ENCODE data around the gene MYO1F. TPM values are rescaled to one million over a fixed set of nuclear protein-coding genes. Genes with fewer than 3 reads are reported as not detected.
"Not testable (repeated sequence)": the region's sequence is repeated elsewhere in the genome, so short reads cannot be mapped to it uniquely, and the experiment has no call there.

MYO1F gene
- total RNA-seq, 1 experiment from 2014 or later: not detected

DNA sequence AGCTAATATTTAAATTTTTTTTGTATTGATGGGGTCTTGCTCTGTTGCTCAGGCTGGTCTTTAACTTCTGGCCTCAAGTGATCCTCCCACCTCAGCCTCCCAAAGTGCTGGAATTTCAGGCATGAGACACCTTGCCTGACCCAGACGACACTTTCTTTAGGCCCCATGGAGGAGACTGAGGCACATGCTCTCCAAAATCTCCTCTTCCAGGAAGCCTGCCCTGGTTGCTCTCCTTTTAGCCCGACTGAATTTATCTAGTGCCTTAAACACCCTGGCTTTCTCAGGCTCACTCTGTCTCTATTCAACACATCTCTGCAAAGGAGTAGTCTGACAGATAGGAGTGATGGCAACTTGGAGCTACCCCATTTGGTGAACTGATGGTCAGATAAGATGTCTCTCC is 18.9 kb downstream of the MYO1F start:
- Mint-ChIP-seq H3K27ac (ENCODE audit: unreplicated experiment) (peak overlapping the region; percentile 59), H3K4me1 (ENCODE audit: low read depth, unreplicated experiment) (peaks cover 5% of the 10 kb centered on the region), H3K4me3 (ENCODE audit: low read depth, unreplicated experiment) (no peak overlapping the region), H3K9me3 (ENCODE audit: low read depth, unreplicated experiment) (no peaks in the 10 kb centered on the region), H3K36me3 (ENCODE audit: insufficient read depth, unreplicated experiment) (peaks cover 11% of the 10 kb centered on the region), H3K27me3 (ENCODE audit: unreplicated experiment) (no peaks in the 10 kb centered on the region)
- intact Hi-C loops (cut with micrococcal nuclease; ENCODE audit: unreplicated experiment): no loop called here
- no peak for DNase-seq
- TF ChIP-seq, protein P1, sequence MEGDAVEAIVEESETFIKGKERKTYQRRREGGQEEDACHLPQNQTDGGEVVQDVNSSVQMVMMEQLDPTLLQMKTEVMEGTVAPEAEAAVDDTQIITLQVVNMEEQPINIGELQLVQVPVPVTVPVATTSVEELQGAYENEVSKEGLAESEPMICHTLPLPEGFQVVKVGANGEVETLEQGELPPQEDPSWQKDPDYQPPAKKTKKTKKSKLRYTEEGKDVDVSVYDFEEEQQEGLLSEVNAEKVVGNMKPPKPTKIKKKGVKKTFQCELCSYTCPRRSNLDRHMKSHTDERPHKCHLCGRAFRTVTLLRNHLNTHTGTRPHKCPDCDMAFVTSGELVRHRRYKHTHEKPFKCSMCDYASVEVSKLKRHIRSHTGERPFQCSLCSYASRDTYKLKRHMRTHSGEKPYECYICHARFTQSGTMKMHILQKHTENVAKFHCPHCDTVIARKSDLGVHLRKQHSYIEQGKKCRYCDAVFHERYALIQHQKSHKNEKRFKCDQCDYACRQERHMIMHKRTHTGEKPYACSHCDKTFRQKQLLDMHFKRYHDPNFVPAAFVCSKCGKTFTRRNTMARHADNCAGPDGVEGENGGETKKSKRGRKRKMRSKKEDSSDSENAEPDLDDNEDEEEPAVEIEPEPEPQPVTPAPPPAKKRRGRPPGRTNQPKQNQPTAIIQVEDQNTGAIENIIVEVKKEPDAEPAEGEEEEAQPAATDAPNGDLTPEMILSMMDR (IDR thresholded peaks at IDR 0.05; ENCODE audit: unreplicated experiment): no peak
- BruUV-seq (replicated peaks): no TSS peak
- CTCF ChIA-PET: no interaction called here

DNA sequence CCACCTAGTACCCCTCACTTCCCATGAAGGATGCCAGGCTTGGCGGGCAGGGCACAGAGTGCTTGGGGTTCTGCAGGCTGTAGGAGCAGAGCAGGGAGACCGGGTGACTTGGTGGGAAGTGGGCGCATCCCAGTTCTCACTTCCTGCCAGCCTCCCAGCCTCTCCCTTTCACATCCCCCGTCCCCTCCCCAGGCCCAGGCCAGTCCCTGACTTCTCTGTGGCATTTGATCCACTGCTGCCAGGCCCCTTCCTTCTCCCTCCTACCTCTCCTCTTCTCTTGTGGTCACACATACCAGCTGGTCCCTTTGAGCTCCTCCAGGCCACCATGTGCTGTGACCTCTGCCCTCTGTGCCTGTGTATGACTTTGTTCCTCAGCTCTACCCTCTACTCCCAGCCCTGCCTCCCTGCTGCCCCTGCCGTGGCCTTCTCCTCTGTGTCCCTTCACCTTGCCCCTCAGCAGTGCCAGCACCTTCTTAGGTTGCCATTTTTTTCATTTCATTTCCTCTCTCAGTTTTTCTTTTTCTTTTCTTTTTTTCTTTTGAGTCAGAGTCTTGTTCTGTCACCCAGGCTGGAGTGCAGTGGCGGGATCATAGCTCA is 19.5 kb downstream of the MYO1F start:
- Mint-ChIP-seq H3K27me3 (ENCODE audit: unreplicated experiment) (no peaks in the 10 kb centered on the region), H3K36me3 (ENCODE audit: insufficient read depth, unreplicated experiment) (peaks cover 11% of the 10 kb centered on the region), H3K27ac (ENCODE audit: unreplicated experiment) (peak overlapping the region; percentile 59), H3K4me3 (ENCODE audit: low read depth, unreplicated experiment) (no peak overlapping the region), H3K4me1 (ENCODE audit: low read depth, unreplicated experiment) (peaks cover 9% of the 10 kb centered on the region), H3K9me3 (ENCODE audit: low read depth, unreplicated experiment) (no peaks in the 10 kb centered on the region)
- TF ChIP-seq, protein P1 (IDR thresholded peaks at IDR 0.05; ENCODE audit: unreplicated experiment): no peak
- CTCF ChIA-PET: no interaction called here
- no peak for DNase-seq
- intact Hi-C loops (cut with micrococcal nuclease; ENCODE audit: unreplicated experiment): no loop called here
- no TSS peak for BruUV-seq (replicated peaks)

DNA sequence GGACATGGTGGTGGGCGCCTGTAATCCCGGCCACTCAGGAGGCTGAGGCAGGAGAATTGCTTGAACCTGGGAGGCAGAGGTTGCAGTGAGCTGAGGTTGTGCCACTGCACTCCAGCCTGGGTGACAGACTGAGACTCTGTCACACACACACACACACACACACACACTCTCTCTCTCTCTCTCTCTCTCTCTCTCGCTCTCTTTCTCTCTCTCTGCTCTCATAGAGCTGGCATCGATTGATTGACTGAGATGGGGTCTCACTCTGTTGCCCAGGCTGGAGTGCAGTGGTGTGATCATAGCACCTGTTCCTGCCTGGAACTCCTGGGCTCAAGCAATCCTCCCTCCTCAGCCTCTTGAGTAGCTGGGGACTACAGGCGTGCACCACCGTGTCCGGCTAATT is 23.5 kb downstream of the MYO1F start:
- H3K27me3 Mint-ChIP-seq (ENCODE audit: unreplicated experiment); H3K9me3 Mint-ChIP-seq (ENCODE audit: low read depth, unreplicated experiment); intact Hi-C loops (cut with micrococcal nuclease; ENCODE audit: unreplicated experiment); DNase-seq; H3K27ac Mint-ChIP-seq (ENCODE audit: unreplicated experiment); BruUV-seq (replicated peaks); CTCF ChIA-PET; H3K4me3 Mint-ChIP-seq (ENCODE audit: low read depth, unreplicated experiment): not testable (repeated sequence)
- H3K4me1 Mint-ChIP-seq (ENCODE audit: low read depth, unreplicated experiment): peaks cover 14% of the 10 kb centered on the region
- H3K36me3 Mint-ChIP-seq (ENCODE audit: insufficient read depth, unreplicated experiment): peaks cover 21% of the 10 kb centered on the region

DNA sequence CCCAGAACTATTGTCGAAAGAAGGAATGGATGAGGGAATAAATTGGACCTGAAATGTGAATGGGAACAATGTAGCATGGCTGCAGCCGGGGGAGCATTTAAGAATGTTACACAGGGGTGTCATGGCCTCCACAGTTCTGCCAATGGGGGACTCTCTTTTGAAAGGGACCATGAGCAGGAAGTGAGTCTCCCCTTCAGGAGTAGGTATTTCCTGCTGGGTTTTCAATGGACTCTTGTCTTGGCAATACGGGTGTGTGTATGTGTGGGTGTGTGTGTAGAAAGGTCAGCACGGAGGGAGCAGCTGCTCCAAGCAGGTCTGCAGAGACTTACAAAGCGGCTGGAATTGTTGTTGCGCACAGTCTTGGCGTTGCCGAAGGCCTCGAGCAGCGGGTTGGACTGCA is 24.4 kb downstream of the MYO1F start:
- Mint-ChIP-seq H3K36me3 (ENCODE audit: insufficient read depth, unreplicated experiment) (peaks cover 17% of the 10 kb centered on the region), H3K9me3 (ENCODE audit: low read depth, unreplicated experiment) (no peaks in the 10 kb centered on the region), H3K4me3 (ENCODE audit: low read depth, unreplicated experiment) (no peak overlapping the region), H3K27ac (ENCODE audit: unreplicated experiment) (no peak overlapping the region), H3K4me1 (ENCODE audit: low read depth, unreplicated experiment) (peaks cover 14% of the 10 kb centered on the region), H3K27me3 (ENCODE audit: unreplicated experiment) (no peaks in the 10 kb centered on the region)
- intact Hi-C loops (cut with micrococcal nuclease; ENCODE audit: unreplicated experiment): no loop called here
- TF ChIP-seq, protein P1 (IDR thresholded peaks at IDR 0.05; ENCODE audit: unreplicated experiment): no peak
- CTCF ChIA-PET: no interaction called here
- BruUV-seq (replicated peaks): no TSS peak
- peak; percentile 3 for DNase-seq

DNA sequence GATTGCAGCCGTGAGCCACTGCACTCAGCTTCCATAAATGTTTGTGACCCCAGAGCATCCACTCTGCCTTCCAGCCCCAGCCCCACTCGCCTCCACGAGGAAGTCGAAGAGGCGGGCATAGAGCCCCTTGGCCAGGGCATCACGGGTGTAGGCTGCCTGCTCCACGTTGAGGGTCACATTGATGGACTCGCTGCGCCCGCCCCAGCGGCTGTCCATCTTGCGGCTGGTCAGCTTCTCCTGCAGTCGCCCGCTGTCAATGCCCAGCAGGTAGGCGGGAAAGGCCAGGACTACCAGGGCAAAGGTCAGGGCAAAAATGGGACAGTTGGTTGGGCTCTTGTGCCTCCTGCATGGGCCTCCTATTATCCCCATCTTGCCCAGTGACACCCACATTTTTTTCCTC is 27.2 kb downstream of the MYO1F start:
- CTCF ChIA-PET: no interaction called here
- no peaks in the 10 kb centered on the region for H3K27me3 Mint-ChIP-seq (ENCODE audit: unreplicated experiment)
- no peaks in the 10 kb centered on the region for H3K9me3 Mint-ChIP-seq (ENCODE audit: low read depth, unreplicated experiment)
- intact Hi-C loops (cut with micrococcal nuclease; ENCODE audit: unreplicated experiment): no loop called here
- H3K27ac Mint-ChIP-seq (ENCODE audit: unreplicated experiment): no peak overlapping the region
- BruUV-seq (replicated peaks): no TSS peak
- DNase-seq: no peak
- TF ChIP-seq, protein P1 (IDR thresholded peaks at IDR 0.05; ENCODE audit: unreplicated experiment): no peak
- peaks cover 14% of the 10 kb centered on the region for H3K4me1 Mint-ChIP-seq (ENCODE audit: low read depth, unreplicated experiment)
- H3K4me3 Mint-ChIP-seq (ENCODE audit: low read depth, unreplicated experiment): no peak overlapping the region
- peaks cover 14% of the 10 kb centered on the region for H3K36me3 Mint-ChIP-seq (ENCODE audit: insufficient read depth, unreplicated experiment)

Measured in Calu3 (cell line).